ENCODE data around the gene SAFB2. TPM values are rescaled to one million over a fixed set of nuclear protein-coding genes. Genes with fewer than 3 reads are reported as not detected.
A peak's percentile ranks its signal among the peaks of the same experiment; 100 is the strongest.

Gene SAFB2
- polyA plus RNA-seq, 1 of the 3 experiments (the other 2 are of a cell fraction), result 37.7 TPM

GRCh38 chr19:5621945-5622464, 571 bp downstream of the SAFB2 start:
- peaks cover 10 to 34% of the 10 kb centered on the region in 2 experiments; a peak in 3 of 4 replicates for H3K4me1 ChIP-seq (ENCODE audit: control insufficient read depth in 1 of 2, insufficient read depth in 2 of 2, low read depth in 1 of 2, low read length in 1 of 2)
- H3K4me3 ChIP-seq (ENCODE audit: low read depth in 2 of 2, low read length in 1 of 2), result peak overlapping the region; percentile 93 to 98
- H3K9me3 ChIP-seq, result no peaks in the 10 kb centered on the region
- peak overlapping the region; percentile 74 for H3K4me2 ChIP-seq
- peaks cover 43 to 55% of the 10 kb centered on the region in 2 experiments for H3K36me3 ChIP-seq (replicated peaks in 1 of 2; ENCODE audit: control insufficient read depth in 1 of 2, insufficient read depth in 2 of 2, low read length in 1 of 2)
- H4K20me1 ChIP-seq (ENCODE audit: insufficient read depth), result peaks cover 38% of the 10 kb centered on the region
- H3K27me3 ChIP-seq (ENCODE audit: insufficient read depth), result no peaks in the 10 kb centered on the region
- peaks cover 4% of the 10 kb centered on the region for H3F3A ChIP-seq (replicated peaks; ENCODE audit: insufficient read depth)
- ChIA-PET POLR2A (interaction anchor here (1.0 to 1.8 kb wide), 5 partner anchors 23 to 69 kb away, joined by 3 to 5 read pairs (median 3); no protein-coding TSS in a partner anchor), CTCF (interaction anchor here (1.4 to 3.2 kb wide), 2 partner anchors 65 to 74 kb away, joined by 6 to 14 read pairs; no protein-coding TSS in a partner anchor)
- peak overlapping the region; percentile 90 for H3K9ac ChIP-seq
- H3K9me2 ChIP-seq, result no peaks in the 10 kb centered on the region
- peak overlapping the region; percentile 64; the same call in 1 of the 2 replicates for H2AFZ ChIP-seq (ENCODE audit: low read depth)
- peak overlapping the region; percentile 92 for H3K27ac ChIP-seq (ENCODE audit: low read depth in 2 of 2, low read length in 1 of 2)
- no peak for TF ChIP-seq EP300 (IDR thresholded peaks at IDR 0.05; ENCODE audit: borderline replicate concordance in 1 of 2, low read depth in 1 of 2, low read length in 1 of 2)
- TF ChIP-seq, protein P1, sequence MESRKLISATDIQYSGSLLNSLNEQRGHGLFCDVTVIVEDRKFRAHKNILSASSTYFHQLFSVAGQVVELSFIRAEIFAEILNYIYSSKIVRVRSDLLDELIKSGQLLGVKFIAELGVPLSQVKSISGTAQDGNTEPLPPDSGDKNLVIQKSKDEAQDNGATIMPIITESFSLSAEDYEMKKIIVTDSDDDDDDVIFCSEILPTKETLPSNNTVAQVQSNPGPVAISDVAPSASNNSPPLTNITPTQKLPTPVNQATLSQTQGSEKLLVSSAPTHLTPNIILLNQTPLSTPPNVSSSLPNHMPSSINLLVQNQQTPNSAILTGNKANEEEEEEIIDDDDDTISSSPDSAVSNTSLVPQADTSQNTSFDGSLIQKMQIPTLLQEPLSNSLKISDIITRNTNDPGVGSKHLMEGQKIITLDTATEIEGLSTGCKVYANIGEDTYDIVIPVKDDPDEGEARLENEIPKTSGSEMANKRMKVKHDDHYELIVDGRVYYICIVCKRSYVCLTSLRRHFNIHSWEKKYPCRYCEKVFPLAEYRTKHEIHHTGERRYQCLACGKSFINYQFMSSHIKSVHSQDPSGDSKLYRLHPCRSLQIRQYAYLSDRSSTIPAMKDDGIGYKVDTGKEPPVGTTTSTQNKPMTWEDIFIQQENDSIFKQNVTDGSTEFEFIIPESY (IDR thresholded peaks at IDR 0.05; ENCODE audit: borderline replicate concordance, low read depth), result no peak
- no peak for TF ChIP-seq FOSL2 (IDR thresholded peaks at IDR 0.05; ENCODE audit: borderline replicate concordance, low read depth)
- no peak for TF ChIP-seq FOXJ3 (CRISPR knock-in tag; IDR thresholded peaks at IDR 0.05)
- TF ChIP-seq TAF1 (IDR thresholded peaks at IDR 0.05; ENCODE audit: borderline replicate concordance, low read depth, low read length), result no peak
- no peak for TF ChIP-seq JUND (IDR thresholded peaks at IDR 0.05)
- TF ChIP-seq MXI1 (IDR thresholded peaks at IDR 0.05; ENCODE audit: low read depth, low read length), result no peak
- TF ChIP-seq, protein P2, sequence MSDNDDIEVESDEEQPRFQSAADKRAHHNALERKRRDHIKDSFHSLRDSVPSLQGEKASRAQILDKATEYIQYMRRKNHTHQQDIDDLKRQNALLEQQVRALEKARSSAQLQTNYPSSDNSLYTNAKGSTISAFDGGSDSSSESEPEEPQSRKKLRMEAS (IDR thresholded peaks at IDR 0.05; ENCODE audit: low read depth), result no peak
- TF ChIP-seq SMC3 (IDR thresholded peaks at IDR 0.05; ENCODE audit: low read depth, low read length), result no peak
- TF ChIP-seq RFX5 (IDR thresholded peaks at IDR 0.05; ENCODE audit: low read length), result no peak
- H3K79me2 ChIP-seq (ENCODE audit: insufficient read depth), result peaks cover 96% of the 10 kb centered on the region
- 0% methylated on average over 18 of the region's 35 CpGs for WGBS (ENCODE audit: low lambda C conversion rate)
- peak; percentile 29 for DNase-seq

DNA sequence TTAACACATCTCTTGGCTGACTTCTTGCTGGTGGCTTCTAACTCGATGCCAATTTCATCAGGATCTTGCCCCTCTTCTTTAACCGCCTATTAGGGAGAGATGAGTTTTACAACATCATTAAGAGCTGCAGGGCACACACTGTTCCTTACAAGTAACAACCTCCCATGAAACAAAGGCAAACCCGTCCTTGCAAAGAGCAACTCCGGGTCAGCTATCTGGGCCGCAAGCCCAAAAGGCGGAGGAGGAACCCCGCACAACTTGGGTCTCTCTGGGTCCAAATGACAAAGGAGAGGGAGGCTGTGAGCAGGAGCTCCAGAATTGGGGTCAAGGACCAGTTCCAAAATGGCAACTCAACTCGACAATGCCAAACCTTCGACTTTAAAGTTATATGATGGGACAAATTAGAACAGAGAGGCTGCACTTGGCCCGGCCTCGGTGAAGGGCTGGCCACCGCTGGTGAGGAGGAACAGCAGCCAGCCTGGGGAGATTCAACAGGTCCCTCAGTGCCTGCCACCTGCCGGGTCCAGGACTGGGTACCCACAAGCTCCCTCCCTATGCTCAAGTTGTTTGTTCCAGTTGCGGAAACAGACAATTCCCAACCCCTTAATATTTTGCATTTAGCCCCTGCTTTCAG, 1.1 kb downstream of the SAFB2 start:
- Histone ChIP-seq H3K4me1 (ENCODE audit: control insufficient read depth in 1 of 2, insufficient read depth in 2 of 2, low read depth in 1 of 2, low read length in 1 of 2) (peaks cover 10 to 34% of the 10 kb centered on the region in 2 experiments; a peak in 3 of 4 replicates), H4K20me1 (ENCODE audit: insufficient read depth) (peaks cover 32% of the 10 kb centered on the region), H3K4me3 (ENCODE audit: low read depth in 2 of 2, low read length in 1 of 2) (peak overlapping the region; percentile 93 to 98), H3K9ac (peak overlapping the region; percentile 90), H3K27me3 (ENCODE audit: insufficient read depth) (no peaks in the 10 kb centered on the region), H3K79me2 (ENCODE audit: insufficient read depth) (peaks cover 96% of the 10 kb centered on the region), H3K9me3 (no peaks in the 10 kb centered on the region), H3K9me2 (no peaks in the 10 kb centered on the region), H2AFZ (ENCODE audit: low read depth) (no peak overlapping the region), H3K4me2 (peak overlapping the region; percentile 74), H3K27ac (ENCODE audit: low read depth in 2 of 2, low read length in 1 of 2) (no peak overlapping the region; a peak in 1 of 4 replicates), H3F3A (replicated peaks; ENCODE audit: insufficient read depth) (peaks cover 8% of the 10 kb centered on the region), H3K36me3 (replicated peaks in 1 of 2; ENCODE audit: control insufficient read depth in 1 of 2, insufficient read depth in 2 of 2, low read length in 1 of 2) (peaks cover 42 to 53% of the 10 kb centered on the region in 2 experiments)
- WGBS (ENCODE audit: low lambda C conversion rate), result 37% methylated on average over 7 of the region's 14 CpGs
- ChIA-PET CTCF (interaction anchor here (0.7 to 3.2 kb wide), 9 partner anchors 22 to 183 kb away, joined by 3 to 14 read pairs (median 4); partner anchors contain the start of genes CATSPERD and LONP1), POLR2A (interaction anchor here (0.6 to 1.8 kb wide), 2 partner anchors 24 to 70 kb away, joined by 3 to 5 read pairs; no protein-coding TSS in a partner anchor)
- DNase-seq, result no peak
- TF ChIP-seq RCOR1 (IDR thresholded peaks at IDR 0.05; ENCODE audit: low read length) (no peak), SIN3A (IDR thresholded peaks at IDR 0.05; ENCODE audit: borderline replicate concordance, low read depth, low read length) (no peak), MEF2A (IDR thresholded peaks at IDR 0.05; ENCODE audit: borderline replicate concordance, low read depth) (no peak), FOSL2 (IDR thresholded peaks at IDR 0.05; ENCODE audit: borderline replicate concordance, low read depth) (no peak), JUND (IDR thresholded peaks at IDR 0.05) (no peak), FOXJ3 (CRISPR knock-in tag; IDR thresholded peaks at IDR 0.05) (no peak), ELF1 (IDR thresholded peaks at IDR 0.05) (no peak), RXRA (IDR thresholded peaks at IDR 0.05; ENCODE audit: borderline replicate concordance, low read depth) (no peak), POLR2AphosphoS5 (IDR thresholded peaks at IDR 0.05; ENCODE audit: low read depth, low read length) (no peak), TEAD4 (IDR thresholded peaks at IDR 0.05; ENCODE audit: borderline replicate concordance, insufficient read depth) (no peak), NFIC (IDR thresholded peaks at IDR 0.05; ENCODE audit: borderline replicate concordance) (no peak), GATA2 (CRISPR knock-in tag; IDR thresholded peaks at IDR 0.05) (no peak)
- TF ChIP-seq, protein P1 (IDR thresholded peaks at IDR 0.05; ENCODE audit: borderline replicate concordance, low read depth), result no peak
- TF ChIP-seq, protein P3, sequence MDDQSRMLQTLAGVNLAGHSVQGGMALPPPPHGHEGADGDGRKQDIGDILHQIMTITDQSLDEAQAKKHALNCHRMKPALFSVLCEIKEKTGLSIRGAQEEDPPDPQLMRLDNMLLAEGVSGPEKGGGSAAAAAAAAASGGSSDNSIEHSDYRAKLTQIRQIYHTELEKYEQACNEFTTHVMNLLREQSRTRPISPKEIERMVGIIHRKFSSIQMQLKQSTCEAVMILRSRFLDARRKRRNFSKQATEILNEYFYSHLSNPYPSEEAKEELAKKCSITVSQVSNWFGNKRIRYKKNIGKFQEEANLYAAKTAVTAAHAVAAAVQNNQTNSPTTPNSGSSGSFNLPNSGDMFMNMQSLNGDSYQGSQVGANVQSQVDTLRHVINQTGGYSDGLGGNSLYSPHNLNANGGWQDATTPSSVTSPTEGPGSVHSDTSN (IDR thresholded peaks at IDR 0.05), result no peak
